HG03103 (cell line): Measurements from ENCODE around the gene HOXB13.
"Not testable (repeated sequence)": the region's sequence is repeated elsewhere in the genome, so short reads cannot be mapped to it uniquely, and the experiment has no call there.

Experiments
- ATAC-seq: cut with Tn5 transposase; IDR thresholded peaks from one replicate; pipeline ENCODE4 v1.9.1; 2021; ENCODE audit warnings: low read depth; ENCODE audit not compliant: unreplicated experiment

HOXB13 gene

GRCh38 chr17:48717367-48718226 is 11.0 kb downstream of the HOXB13 start:
- ATAC-seq: no peak

- not testable (repeated sequence) for ATAC-seq
These were observed 12.0 kb downstream of the HOXB13 start for GRCh38 chr17:48716549-48716948.

GRCh38 chr17:48715496-48716399 is 12.8 kb downstream of the HOXB13 start:
- ATAC-seq: no peak

- ATAC-seq: no peak
These were observed 17.4 kb downstream of the HOXB13 start for GRCh38 chr17:48711128-48711527.

GRCh38 chr17:48704361-48705248 is 23.9 kb downstream of the HOXB13 start:
- ATAC-seq: no peak

- ATAC-seq: no peak
These were observed 26.6 kb downstream of the HOXB13 start for GRCh38 chr17:48701864-48702532.

GRCh38 chr17:48693178-48693577 is 35.4 kb downstream of the HOXB13 start:
- ATAC-seq: no peak

- no peak for ATAC-seq
These were observed 36.5 kb downstream of the HOXB13 start for GRCh38 chr17:48692049-48692448.

- ATAC-seq: no peak
These were observed 37.9 kb downstream of the HOXB13 start for GRCh38 chr17:48690655-48691054.

GRCh38 chr17:48681609-48682008 is 46.9 kb downstream of the HOXB13 start:
- ATAC-seq: no peak

GRCh38 chr17:48679385-48680096 is 49.0 kb downstream of the HOXB13 start:
- ATAC-seq: no peak

- ATAC-seq: no peak
These were observed 50.2 kb downstream of the HOXB13 start for GRCh38 chr17:48678141-48678971.

- ATAC-seq: no peak
These were observed 51.5 kb downstream of the HOXB13 start for GRCh38 chr17:48676963-48677558.
